GM19238 (cell line): ENCODE results near the gene FRMD8.

Experiments used
- DNase-seq: peaks from one replicate; pipeline ENCODE4 v3.0.0; 2011; ENCODE audit warnings: low spot score; ENCODE audit not compliant: insufficient read length

FRMD8 gene

DNA sequence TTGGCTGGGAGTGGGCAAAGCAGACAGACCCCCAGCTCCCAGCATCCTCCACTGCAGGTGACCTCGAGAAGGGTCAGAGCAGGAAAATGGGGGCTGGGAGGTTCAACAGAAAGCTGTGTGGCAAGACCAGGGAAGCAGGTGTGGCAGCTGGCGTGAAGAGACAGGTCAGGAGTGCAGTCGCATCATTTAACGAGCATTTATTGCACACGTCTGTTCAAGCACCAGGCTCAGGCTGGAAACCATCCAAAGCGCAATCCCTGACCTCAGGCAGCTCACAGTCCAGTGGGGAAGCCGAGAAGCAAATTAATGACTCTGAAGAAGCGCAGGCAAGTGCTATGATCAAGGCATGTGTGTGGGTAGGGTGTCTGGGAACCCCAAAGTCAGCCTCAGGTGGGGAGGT, 11.4 kb upstream of the FRMD8 start:
- DNase-seq: no peak

DNA sequence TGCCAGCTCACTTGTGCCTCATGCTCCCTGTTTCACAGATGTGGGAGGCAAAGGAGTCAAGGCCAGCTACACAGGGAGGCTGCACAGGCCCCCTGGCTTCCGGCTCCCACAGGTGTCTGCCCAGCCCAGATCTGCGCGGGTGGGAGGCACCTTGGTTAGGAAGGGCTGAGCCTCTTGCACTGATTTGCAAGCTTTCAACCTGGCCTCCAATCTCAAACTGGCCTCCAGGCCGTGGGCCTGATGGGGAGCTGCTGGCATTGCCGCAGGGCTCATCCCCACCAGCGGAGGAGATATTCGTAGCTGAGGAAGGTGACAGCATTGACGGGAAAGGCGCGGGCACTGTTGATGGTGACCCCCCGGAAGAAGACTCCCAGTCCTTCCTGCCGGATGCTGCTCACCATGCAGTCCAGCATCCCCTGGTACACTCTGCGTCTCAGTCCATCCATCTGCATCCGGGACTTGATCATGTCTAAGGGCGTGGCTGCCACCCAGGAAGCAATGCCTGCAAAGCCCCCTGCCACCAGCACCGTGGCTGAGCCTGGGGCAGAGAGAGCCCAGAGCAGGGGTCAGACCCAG, 10.2 kb upstream of the FRMD8 start:
- DNase-seq: no peak

DNA sequence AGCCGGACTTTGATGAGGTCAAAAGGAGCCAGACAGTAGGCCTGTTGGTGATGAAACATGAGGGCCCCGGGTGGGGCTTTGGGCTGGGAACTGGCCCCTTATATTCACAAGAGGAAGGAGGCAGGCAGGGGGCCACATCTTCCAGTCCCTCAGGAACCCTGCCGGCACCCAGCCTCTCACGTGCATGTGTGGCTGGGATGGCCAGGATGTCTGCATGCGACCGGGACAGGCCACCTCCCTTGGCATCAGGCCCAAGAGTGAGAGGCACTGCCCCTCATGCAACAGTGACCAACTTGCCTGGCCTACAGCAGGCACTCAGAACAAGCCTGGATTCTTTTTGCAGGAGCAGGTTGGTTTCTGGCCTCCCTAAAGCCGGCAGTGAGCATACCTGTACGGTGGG, 9.4 kb upstream of the FRMD8 start:
- no peak for DNase-seq

DNA sequence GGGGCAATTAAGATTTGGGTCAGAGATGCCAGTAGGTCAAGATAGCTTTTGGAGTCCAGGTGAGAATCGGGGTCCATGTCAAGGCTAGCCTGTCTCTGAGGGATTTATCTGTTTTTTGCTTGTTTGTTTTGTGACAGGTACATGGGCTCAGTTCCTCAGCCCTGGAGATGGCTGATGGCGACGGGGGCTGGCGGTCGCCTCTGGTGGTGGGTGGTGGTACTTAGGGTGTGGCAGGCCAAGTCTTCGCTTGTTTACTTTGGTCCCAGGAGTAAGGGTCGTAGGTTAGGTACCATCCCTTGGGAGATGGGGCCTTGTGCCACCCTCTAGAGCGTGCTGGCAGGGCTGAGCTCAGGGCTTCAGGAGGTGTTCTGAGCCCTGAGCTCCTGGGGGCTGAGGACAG, 8.7 kb upstream of the FRMD8 start:
- DNase-seq: no peak

DNA sequence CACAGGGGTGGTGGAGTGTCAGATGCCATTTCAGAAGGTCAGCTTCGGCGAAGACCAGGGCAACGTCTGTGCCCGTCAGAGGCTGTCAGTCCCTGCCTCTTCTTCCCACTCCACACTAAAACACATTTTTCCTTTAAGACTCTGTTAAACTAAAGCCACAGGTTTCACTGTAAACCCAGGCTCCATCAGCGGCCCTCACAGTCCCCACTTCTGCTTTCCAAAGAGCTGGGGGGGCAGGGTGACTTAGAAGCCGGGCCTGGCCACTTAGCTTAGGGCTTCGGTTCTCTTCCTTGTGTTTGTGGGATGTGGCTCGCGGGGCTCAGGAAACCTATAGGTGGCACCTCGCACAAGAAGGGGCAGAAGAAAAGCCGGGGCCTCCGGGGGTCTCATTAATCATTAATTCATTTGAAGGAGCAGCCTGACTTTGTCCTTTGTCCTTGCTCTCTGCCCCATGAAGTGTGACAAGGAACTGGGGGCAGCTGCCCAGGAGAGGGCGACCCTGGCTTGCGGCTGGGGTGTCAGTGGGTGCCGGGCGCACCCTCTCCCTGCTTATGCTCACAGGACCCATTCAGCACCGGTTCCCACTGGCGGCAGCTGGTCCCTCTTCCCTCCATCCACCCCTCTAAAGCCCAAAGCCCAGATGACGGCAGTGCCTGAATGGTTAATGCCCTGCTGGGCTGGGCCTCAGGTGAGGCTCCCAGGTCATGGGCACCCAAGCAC, 8.1 kb upstream of the FRMD8 start:
- no peak for DNase-seq

DNA sequence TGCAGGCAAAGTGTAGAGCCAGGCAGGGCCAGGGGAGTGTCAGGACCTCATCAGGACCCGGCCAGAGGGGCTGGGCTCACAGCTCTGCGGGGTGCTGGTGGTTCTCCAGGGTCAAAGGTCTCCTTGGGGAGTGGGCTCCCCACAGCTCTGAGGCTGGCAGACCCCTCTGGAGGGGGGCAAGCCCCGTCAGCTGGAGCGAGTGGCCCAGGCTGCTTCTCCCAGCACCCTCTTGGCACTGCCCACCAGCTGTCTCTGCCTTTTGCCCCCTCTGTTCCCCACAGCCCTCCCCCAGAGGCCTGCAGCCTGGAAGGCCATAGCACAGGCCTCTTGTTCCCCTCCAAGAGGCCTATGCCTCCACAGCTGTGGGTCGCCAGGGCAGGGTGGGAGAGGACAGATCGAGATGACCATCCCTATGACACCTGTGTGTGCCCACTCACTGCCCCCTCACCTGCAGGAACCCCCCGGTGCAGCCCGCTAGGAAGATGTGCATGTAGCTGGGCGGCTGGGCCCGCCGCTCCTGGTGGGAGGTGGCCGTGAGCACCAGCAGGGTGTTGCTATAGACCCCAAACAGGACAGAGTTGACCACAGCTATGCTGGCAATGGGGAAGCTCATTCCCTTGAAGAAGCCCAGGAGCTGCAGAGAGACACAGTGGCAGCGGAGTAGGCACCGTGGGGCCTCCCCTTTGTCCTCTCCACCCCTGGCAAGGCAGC, 7.4 kb upstream of the FRMD8 start:
- DNase-seq: no peak

DNA sequence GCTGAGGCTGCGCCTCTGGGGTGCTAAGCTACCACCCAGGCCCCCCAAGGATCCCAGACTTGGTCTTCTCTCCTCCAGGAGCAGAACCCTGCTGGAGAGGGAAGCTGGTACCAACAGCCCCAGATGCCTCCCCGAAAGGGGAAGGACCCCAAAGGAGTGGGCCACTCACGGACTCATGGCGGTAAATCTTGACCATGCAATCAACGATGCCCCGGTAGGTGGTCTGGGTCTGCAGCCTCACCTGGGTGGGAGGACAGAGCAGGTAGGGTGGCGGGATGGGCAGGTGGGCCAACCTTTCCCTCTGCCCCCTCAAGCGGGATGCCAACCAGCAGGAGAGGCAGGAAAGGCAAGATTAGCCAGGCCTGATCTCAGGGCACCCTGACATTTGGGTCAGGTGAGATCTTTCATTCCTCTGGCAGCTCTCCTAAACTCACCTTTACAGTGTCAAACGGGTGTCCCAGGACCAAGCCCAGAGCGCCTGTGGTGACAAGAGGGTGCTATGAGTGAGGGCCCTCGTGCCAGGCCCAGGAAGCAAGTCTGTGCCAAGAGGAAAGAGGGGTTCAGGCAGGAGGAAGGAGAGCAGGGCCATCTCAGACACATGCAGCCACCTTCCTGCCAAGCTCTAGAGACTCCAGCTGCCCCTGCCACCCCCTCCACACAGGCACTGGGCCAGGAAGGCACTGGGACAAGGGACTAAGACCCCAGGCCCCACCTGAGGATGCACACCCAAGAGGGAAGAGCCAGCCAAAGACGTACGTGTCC, 6.6 kb upstream of the FRMD8 start:
- no peak for DNase-seq

DNA sequence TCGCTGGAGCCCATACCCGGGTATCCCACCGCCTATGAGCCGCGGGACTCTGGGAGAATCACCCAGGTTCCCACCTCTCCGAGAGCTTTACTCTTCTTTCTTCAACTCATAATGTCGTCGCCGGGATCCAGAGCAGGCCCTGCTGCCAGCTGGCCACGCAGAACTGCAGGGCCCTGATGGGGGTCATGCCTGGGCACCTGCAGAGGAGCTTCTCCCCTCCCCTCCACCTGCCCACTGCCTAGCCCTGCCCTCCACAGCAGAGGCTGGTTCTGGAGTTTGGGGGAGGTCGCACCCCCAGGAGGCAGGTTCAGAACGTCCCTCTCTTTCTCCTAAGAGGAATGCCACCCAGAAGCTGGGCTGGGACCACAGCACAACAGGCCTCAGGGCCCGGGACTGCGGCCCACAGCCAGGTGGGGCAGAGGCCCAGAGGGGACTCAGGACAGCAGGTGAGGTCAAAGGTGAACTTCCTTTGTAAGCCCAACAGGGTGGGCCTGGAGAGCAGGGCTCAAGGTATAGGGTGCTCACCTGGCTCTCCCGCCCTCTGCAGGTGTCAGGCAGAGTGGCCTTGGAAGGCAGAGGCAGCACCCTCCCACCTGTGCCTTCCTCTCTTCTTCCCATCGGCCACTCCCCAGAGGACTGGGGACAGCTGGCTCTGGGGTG, 5.8 kb upstream of the FRMD8 start:
- DNase-seq: no peak

DNA sequence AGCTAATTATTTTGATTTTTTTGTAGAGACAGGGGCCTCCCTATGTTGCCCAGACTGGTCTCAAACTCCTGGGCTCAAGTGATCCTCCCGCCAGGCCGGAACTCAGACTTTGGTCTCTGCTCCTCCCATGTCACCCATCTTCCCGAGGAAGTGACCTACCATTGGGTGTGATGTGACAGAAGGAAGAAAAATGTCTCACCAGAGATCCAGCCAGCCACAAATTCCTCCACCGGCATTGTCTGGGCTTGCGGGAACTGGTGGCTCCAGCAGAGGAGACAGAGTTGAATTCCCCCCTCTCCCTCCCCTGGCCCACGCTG, 4.8 kb upstream of the FRMD8 start:
- DNase-seq: no peak

DNA sequence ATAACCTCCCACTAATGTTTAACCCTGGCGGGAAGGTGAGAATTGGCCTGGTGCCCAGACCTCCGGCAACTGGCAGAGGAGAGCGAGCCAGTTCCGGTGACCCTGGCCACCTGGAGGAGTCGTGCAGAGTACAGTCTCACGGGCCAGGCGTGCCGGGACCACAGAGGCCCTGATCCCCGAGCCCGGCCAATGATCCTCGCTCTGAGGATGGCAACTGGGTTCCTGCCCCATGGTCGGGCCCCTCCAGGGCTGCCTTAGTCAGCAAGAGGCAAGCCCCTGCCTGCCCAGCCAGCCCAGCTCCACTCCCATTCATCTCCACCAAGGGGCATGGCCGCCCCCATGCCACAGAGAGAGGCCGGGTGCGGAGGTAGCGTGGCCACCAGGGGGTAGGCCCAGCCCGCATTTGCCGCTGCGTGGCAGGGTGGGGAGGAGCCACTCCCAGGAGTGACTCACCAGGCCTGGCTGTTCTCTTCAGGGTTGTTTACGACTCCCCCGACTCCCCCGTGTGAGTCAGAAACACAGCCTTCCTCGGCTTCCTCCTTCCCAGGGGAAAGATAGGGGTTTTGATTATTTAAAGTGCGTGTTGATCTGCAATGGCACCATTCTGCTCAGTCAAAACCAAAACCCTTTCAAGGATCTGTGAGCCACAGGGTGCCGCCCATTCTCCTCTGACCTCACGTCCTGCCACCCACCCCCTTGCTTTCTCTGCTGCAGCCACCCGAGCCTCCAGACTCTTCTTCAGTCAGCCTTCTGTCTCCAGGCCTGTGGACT, 4.2 kb upstream of the FRMD8 start, which contains the start of gene SLC25A45:
SLC25A45 (minus strand) TSS at position 614 of the 771 bp plus-strand sequence. CDS start 695 bp downstream, outside the sequence.
- peak; percentile 65 for DNase-seq

DNA sequence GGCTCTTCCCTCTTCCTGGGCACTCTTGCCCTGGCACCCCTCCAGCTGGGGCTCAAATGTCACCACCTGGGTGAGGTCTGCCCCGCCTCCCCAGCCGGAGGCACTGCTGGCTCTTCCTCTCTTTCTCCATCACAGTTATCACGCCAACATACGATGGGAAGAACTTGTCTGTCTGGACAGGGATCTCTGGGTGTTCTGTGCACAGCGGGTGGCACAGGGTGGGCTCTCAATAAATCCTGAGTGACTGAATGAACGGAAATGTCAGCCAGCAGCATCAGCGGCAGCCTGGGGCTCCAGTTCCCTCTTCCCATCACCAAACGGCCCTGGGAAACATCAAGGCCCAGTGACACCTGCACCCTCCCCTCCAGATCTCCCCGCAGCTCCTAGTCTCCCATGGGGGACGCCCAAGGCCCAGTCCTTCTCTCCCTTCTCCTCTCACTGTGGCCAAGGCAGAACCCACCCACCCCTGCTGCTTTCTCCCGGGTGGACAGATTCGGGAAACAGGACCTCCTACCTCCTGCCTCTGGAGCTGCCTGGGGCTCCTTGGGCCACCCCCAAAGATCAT, 3.6 kb upstream of the FRMD8 start:
- no peak for DNase-seq

DNA sequence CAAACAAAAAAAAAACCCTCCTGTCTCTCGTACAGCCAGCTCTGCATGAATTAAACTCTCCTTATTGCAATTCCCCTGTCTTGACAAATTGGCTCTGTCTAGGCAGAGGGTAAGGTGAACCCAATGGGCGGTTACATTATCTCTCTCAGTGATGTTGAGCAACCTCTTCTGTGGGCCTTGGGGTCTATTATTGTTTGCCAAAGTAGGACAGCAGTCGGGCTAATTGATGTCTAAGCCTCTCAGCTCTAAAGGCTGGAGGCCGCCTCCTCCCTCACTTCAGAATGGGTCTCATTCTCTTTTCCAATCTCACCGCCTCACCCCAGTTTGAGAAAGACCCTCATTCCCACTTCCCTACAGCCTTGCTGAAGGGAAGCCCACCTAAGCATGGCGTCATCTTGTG, 2.7 kb upstream of the FRMD8 start:
- DNase-seq: no peak

DNA sequence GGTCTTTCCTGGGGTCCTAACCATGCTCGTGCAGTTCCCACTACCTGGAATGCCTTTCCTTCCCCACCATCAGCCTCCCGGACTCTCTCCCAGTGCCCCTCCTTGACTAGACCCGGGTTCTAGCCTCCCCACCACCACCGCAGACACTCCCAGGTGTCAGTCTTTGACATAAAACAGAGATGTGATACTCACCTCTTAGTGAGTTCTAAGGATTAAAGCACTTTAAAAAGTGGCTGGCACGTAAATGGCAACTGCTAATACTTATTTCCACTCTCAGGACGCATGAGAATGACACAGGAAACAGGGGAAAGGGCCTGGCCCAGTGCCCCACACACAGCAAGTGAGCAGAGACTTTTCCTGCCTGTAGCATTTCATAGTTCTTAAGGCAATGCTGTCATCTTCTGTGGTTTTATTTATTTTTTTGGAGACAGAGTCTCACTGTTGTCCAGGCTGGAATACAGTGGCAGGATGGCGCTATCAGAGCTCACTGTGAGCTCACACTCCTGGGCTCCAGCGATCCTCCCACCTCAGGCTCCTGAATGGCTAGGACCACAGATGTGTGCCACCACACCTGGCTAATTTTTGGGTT, 2.0 kb upstream of the FRMD8 start:
- DNase-seq: no peak

DNA sequence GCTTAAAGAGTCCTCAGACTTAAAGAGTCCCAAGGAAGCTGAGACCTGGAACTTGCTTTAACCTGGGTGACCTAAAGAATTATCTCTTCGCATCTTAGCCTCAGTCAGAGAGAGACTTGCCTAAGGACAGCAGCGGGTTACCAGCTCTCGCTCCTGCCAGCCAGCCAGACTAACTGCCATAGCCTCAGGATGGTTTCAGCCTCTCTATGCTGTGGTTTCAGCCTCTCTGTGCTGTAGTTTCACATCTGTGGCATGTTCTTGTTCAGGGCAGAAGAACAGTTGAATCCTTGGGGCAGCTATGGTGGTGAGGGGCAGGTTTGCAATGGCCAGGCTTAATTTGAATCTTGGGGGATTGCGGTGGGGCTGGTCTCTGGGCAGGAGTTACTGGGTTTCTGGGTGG, 2.3 kb downstream of the FRMD8 start:
- DNase-seq: no peak

DNA sequence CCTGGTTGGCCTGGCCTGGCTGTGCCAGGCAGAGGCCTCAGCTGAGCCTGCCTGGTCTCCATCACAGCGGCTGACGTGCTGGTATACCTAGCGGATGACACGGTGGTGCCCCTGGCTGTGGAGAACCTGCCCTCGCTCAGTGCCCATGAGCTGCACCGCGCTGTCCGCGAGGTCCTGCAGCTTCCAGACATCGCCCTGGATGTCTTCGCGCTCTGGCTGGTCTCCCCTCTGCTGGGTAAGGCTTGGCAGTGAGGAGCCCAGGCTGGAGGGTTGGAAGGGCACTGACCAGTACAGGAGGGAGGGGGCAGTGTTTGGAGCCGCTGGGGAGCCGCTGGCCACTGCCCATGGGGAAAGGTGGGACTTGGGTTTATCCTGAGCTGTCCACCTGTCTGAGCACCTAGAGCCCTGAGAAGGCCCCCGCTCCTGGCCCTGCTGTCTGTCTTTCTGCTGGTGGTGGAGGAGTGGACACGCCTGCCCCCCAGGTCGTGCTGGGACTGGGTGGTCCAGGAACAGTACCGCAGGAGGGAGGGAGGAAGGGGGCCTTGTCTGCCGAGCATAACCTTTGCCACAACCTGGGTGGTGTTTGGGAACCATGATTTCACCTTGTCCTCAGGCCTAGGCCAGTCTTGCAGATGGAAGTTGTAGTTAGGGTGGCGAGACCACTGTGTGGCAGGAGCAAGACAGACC, 3.0 kb downstream of the FRMD8 start:
- DNase-seq: no peak

DNA sequence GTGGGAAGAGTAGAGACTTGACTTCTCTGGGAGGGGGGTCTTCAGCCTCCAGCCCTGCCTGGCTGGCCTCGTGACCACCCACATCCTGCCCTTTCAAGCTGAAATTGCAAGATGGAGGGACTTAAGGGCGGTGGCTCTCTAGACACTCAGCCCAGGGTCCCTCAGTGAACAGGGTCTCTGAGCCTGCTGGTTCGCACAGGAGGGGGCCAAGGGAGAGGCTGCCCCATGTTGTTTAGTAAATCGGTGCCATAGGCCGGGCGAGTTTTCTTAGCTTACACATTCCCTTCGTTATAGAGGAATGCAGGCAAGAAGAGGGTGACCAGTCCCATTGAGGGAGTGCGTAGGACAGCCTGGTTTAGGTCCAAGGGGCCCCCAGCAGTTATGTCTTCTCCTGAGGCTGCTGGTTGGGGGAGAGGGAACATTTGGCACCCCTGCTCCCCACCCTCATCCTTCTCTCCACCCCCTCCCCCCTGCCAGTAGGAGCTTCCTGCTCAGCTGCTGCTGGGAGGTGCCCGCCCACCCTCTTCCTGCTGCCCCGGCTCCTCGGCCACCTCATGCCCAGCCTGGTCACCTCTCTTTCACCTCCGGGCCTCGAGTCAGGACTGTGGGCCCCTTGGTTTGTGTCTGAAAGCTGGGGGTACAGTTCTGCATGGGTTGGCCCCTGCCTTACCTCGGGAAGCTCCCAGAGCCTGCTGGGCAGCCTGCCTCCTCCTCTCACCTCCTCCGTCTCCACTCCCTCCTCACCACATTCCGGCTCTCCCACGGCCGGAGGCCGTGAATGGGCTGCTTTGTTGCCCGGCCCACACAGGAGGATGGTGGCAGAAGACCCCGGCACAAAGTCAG, 3.9 kb downstream of the FRMD8 start:
- no peak for DNase-seq

DNA sequence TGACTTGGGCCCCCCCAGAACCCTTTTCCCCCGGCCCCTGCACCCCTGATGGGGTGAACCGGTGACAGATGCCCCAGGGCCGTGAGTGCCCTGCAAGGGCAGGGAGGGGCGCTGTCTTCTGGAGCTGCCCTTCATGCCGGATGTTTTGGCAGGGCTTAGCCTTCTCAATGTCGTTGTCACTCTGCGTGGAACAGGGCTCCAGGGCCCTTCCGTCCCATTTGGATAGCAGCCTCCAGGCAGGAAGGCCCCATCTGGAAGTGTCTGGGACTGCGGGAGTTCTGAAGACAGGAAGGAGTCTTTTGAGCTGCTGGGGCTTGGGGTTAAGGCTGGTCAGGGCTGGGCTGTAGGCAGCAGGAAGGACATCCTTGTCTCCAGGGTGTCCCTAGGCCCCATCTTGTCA, 4.6 kb downstream of the FRMD8 start:
- no peak for DNase-seq

DNA sequence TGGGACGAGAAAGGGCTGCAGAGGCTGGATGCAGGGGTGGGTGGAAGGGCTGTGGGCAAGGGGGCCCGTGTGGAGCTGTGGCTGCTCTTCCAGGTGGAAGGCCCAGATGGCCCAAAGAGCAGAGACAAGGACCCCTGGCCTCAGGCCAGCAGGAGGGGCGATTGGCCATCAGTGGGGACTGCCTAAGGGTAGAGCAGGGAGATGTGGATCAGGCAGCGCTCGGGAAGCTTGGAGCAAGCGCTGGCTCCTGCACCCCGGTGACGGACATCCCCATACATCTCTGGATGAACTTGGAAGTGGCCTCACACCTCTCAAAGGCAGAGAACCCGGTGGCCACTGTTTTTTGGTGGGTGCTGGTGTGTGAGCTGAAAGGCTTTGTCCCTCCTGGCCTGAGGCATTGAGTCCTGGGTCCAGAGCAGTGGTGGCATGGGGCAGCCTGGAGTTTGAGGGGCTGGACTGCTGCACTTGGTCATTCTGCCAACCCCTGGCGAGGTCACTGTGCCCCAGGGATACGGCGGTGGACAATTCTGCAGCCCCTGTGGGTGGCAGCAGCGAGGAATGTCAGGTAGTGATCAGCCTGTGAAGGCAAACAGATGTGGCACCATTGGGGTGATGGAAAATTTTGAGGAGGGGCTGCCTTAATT, 5.9 kb downstream of the FRMD8 start:
- DNase-seq: no peak
